Measurements from ENCODE around the gene GCSAM.

Gene GCSAM

DNA sequence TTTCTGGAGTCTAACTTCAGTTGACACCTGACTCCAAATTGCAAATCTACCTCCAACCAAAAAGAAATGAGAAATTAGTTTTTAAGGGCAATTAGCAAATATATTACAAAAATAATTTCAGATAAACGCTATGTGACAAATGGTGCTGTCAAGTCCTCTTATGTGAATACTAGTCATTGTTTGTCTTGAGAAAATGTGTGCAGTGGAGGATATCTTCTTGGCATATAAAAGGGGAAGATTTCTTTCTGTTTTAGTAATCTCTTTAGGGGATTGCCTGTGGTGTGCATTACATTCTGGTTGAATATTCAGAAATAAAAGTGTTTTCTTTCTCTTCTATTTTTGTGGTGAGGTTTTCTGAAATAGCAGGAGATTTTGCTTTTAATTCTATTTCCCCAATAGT lies 3.0 kb upstream of the GCSAM start:
- Mint-ChIP-seq H3K36me3 (no peaks in the 10 kb centered on the region), H3K9me3 (no peaks in the 10 kb centered on the region), H3K4me1 (peaks cover 48 to 69% of the 10 kb centered on the region in 2 donors), H3K4me3 (peak overlapping the region; percentile 19 to 68), H3K27ac (peak overlapping the region; percentile 65), H3K27me3 (no peaks in the 10 kb centered on the region)
- ATAC-seq (replicated peaks) (peak; percentile 50 to 55), DNase-seq (no peak)

DNA sequence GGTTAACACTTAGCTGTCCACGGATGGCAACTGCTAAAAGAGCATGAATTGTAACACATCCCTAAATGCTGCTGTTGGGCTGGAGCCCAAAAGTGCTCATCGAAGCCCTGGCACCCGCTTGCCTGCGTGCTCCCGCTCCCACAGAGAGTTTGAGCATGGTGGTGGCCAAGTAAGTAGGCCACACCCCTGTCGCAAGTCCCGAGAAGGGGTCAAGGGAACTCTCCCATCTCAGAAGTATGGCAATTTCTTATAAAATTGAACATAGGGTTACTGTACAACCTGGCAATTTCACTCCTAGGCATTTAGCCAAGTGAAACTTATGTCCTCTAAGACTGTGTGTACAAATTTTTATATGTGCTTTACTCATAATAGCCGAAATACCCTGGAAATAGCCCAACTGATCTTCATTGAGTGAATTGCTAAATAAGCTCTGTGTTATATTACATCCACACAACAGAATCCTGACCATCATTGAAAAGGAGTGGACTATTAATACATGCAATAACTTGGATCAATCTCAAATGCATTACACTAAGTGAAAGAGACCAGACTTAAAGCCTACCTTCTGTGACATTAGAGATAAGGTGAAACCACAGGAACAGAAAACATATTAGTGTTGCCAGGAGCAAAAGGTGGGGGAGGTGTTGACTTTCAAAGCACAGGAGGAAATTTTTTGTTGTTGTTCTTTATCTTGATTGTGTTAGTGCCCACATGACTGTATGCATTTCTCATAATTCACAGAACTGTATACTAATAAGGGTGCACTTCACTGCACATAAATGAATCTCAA lies 1.5 kb upstream of the GCSAM start:
- DNase-seq (no peak), ATAC-seq (replicated peaks) (peak; percentile 15 to 39)
- H3K9me3 Mint-ChIP-seq: no peaks in the 10 kb centered on the region
- H3K36me3 Mint-ChIP-seq: peaks cover 4 to 5% of the 10 kb centered on the region in 2 donors
- H3K27ac Mint-ChIP-seq: peak overlapping the region; percentile 95
- peak overlapping the region; percentile 1 to 56 for H3K4me3 Mint-ChIP-seq
- no peaks in the 10 kb centered on the region for H3K27me3 Mint-ChIP-seq
- peaks cover 60 to 84% of the 10 kb centered on the region in 2 donors for H3K4me1 Mint-ChIP-seq

DNA sequence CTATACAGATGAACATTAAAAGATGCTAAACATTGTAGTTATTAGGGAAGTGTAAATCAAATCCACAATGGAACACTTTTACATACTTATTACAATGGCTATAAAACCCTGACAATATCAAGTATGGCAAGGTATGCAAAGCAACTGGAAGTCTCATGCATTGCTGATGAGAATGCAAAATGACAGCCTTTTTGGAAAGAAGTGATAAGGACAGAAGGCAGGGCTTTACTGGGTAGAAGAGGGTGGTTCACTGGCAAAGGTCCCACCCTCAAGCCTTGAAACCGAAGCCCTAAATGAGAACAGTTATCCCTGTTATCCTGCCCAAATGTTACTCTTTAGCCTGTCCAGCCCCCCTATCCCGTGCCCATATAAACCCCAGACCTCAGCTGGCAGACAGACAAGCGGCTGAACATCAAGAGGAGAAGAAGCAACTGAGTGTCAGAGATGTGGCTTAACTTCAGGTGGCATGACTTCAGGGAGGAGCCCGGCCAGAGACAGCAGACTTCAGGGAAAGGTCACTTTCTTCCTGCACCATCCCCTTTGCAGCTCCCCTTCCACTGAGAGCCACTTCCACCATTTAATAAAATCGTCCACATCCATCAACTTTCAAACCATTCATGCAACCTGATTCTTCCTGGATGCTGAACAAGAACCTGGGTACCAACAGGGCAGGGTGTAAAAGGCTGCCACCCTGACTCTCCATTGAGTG lies 732 bp upstream of the GCSAM start:
- peak overlapping the region; percentile 88 to 93 for H3K4me3 Mint-ChIP-seq
- DNase-seq (no peak), ATAC-seq (replicated peaks) (no peak)
- peaks cover 68 to 92% of the 10 kb centered on the region in 2 donors for H3K4me1 Mint-ChIP-seq
- H3K9me3 Mint-ChIP-seq: no peaks in the 10 kb centered on the region
- no peaks in the 10 kb centered on the region for H3K27me3 Mint-ChIP-seq
- H3K27ac Mint-ChIP-seq: peak overlapping the region; percentile 95
- peaks cover 4 to 5% of the 10 kb centered on the region in 2 donors for H3K36me3 Mint-ChIP-seq

DNA sequence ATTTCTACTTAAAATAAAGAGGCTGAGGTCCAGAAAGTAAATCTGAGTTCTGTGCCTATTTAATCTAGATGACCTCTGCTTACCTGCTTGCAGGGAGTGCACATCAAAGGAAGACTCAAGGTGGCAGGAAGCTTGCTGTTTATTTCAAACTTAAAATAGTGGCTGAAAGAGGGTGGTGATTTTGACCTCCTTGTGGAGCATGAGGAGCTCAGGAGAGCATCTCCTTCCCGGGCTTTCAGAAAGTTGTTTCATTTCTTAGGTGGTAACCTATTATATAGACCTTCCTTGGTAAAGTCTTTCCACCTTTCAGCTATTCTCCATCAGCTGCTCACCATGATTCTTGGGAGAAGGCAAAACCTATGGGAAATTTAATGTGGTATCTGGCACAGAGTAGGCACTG lies 494 bp downstream of the GCSAM start:
- peak overlapping the region; percentile 95 for H3K27ac Mint-ChIP-seq
- DNase-seq (no peak), ATAC-seq (replicated peaks) (no peak)
- H3K9me3 Mint-ChIP-seq: no peaks in the 10 kb centered on the region
- no peaks in the 10 kb centered on the region for H3K27me3 Mint-ChIP-seq
- peaks cover 73 to 97% of the 10 kb centered on the region in 2 donors for H3K4me1 Mint-ChIP-seq
- peaks cover 4 to 5% of the 10 kb centered on the region in 2 donors for H3K36me3 Mint-ChIP-seq
- peak overlapping the region; percentile 88 to 93 for H3K4me3 Mint-ChIP-seq

DNA sequence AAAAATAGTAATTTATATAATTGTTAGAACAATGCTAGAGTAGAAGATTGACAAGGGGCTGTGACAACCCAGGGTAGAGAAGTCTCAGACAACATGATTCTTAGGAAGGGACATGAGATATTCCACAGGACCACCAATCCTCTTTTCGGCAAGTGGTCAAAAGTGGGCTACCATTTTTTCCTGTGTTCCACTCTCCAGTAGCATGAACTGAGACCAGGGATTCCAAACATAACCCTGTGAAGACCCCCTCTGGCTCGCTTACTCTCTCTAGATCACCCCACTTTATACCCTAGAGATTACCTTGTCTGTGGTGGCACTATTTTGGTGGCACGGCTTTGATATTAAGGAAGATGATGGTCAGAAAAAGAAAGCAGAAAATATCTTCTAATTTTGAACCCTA lies 960 bp downstream of the GCSAM start:
- peak overlapping the region; percentile 88 to 93 for H3K4me3 Mint-ChIP-seq
- peak overlapping the region; percentile 68 for H3K27ac Mint-ChIP-seq
- no peaks in the 10 kb centered on the region for H3K27me3 Mint-ChIP-seq
- ATAC-seq (replicated peaks) (no peak), DNase-seq (no peak)
- peaks cover 4 to 5% of the 10 kb centered on the region in 2 donors for H3K36me3 Mint-ChIP-seq
- H3K4me1 Mint-ChIP-seq: peaks cover 69 to 97% of the 10 kb centered on the region in 2 donors
- H3K9me3 Mint-ChIP-seq: no peaks in the 10 kb centered on the region

DNA sequence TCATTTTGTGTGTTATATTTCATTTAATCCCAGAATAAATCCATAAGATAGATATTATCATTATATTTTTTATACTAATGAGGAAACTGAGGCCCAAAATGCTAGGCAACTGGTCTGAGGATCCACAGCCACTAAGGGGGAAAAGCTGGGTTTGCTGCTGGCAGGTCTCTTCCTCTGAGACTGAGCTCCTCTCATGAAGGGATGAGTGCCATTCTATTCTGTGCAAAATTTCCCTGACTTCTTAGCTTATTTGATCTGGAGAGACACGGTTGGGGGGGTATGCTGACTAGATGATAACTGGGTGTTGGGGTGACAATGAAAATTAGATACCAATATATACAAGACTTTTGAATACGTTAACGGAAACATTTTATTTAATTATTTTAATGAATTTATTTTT lies 1.9 kb downstream of the GCSAM start:
- Mint-ChIP-seq H3K27ac (no peak overlapping the region), H3K27me3 (no peaks in the 10 kb centered on the region), H3K4me3 (peak overlapping the region; percentile 49 to 53), H3K4me1 (peaks cover 68 to 97% of the 10 kb centered on the region in 2 donors), H3K9me3 (no peaks in the 10 kb centered on the region), H3K36me3 (peaks cover 4 to 11% of the 10 kb centered on the region in 2 donors)
- no peak for DNase-seq
- no peak for ATAC-seq (replicated peaks)

DNA sequence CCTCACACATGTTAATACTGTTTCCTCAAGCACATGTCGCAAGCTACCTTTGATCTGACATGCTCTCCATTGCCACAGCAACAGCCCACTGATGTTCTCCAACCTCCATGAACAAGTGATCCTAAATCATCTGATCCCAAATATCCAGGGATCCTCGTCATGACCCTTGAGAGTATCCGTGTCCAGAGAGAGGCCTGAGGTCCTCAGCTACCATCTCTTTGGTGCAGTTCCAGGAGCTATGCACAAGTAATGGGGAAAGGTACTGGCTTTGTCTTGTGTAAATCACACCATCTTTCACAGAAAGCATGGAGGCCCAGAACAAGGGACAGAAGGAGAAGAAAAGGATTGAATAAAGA lies 2.4 kb downstream of the GCSAM start:
- Mint-ChIP-seq H3K36me3 (peaks cover 7 to 14% of the 10 kb centered on the region in 2 donors), H3K4me1 (peaks cover 68 to 97% of the 10 kb centered on the region in 2 donors), H3K4me3 (peak overlapping the region; percentile 22 to 49), H3K27ac (peak overlapping the region; percentile 48), H3K27me3 (no peaks in the 10 kb centered on the region), H3K9me3 (no peaks in the 10 kb centered on the region)
- DNase-seq (no peak), ATAC-seq (replicated peaks) (no peak)

DNA sequence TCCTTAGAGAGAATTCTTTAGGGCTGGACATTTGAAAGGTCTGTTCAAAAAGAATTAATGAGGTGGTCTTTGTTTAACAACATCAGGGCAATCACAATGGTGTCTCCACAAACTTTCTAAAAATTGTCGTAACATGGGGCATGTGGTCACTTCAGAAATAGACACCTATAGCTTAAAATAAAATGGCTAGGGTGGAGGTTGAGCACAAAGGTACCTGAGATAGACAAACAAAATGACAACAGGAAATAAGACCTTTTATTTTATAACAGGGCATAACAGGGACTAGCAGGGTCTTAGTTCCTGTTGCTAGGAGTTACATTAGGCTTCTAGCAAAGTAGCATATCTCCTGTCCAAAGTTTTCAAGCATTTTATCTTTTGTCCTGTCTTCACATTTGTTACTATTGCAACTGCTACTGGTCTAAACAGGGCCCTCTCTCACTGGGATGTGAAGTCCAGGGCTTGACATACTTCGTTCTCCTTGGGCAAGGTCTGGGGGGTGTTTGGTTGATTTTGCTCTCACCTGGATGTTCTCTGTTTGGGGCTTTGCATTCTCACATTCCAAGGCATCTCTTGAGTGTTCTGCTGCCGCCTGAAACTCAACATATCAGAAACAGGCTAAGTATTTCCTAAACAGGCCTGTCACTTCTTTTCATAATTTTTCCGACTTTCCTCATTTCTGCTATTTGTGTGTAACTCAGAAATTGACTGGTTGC lies 3.0 kb downstream of the GCSAM start:
- no peak for DNase-seq

DNA sequence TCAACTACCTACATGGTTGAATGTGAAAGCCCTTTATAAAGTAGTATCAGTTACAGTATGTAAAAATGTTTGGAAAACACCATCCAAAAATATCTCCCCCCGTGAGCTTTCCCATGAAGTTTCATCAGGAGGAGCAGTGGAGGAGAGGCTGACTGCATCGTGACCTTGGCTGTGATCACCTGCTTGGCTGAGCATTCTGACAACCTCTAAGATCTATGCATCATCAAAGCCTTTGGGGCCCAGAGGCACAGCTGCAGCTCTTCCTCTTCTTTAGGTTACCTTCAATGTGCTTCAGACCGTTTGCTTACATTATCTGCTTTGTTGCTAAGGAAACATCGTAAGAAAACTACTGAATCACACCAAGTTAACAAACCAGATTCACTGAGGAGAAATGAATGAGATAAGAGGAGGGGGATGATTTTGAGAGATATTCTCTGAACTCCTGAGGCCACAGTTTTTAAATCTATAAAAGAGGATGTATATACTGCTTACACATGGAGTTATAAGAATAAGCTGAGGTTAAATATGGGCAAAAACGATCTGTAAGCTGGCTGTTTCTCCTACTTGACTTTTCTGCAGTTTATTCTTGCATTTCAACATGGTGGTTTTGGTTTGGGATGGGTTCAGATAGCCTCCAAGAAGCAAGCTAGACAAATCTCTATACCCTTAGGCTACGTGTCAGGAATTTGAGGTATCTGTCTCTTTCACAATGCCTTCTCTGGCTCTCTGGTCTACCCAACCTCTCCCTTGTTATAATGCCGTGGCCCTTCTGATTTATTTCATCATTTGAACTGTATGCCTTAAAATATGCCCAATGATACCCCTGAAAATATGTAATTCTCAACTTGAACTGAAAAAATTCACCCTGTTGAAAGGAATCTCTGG lies 4.0 kb downstream of the GCSAM start:
- no peaks in the 10 kb centered on the region for H3K27me3 Mint-ChIP-seq
- H3K9me3 Mint-ChIP-seq: no peaks in the 10 kb centered on the region
- ATAC-seq (replicated peaks): peak; percentile 71 to 72
- peak overlapping the region; percentile 8 to 19 for H3K4me3 Mint-ChIP-seq
- H3K4me1 Mint-ChIP-seq: peaks cover 66 to 92% of the 10 kb centered on the region in 2 donors
- peak overlapping the region; percentile 63 for H3K27ac Mint-ChIP-seq
- H3K36me3 Mint-ChIP-seq: peaks cover 7 to 25% of the 10 kb centered on the region in 2 donors
- peak; percentile 58 for DNase-seq

More for the DNA sequence above, 3.0 kb downstream of the GCSAM start:
- no peak for ATAC-seq (replicated peaks)
- Mint-ChIP-seq H3K36me3 (peaks cover 7 to 19% of the 10 kb centered on the region in 2 donors), H3K4me3 (peak overlapping the region in 1 of 2 donors; percentile 49), H3K27ac (peak overlapping the region; percentile 63), H3K9me3 (no peaks in the 10 kb centered on the region), H3K27me3 (no peaks in the 10 kb centered on the region), H3K4me1 (peaks cover 71 to 97% of the 10 kb centered on the region in 2 donors)

DNA sequence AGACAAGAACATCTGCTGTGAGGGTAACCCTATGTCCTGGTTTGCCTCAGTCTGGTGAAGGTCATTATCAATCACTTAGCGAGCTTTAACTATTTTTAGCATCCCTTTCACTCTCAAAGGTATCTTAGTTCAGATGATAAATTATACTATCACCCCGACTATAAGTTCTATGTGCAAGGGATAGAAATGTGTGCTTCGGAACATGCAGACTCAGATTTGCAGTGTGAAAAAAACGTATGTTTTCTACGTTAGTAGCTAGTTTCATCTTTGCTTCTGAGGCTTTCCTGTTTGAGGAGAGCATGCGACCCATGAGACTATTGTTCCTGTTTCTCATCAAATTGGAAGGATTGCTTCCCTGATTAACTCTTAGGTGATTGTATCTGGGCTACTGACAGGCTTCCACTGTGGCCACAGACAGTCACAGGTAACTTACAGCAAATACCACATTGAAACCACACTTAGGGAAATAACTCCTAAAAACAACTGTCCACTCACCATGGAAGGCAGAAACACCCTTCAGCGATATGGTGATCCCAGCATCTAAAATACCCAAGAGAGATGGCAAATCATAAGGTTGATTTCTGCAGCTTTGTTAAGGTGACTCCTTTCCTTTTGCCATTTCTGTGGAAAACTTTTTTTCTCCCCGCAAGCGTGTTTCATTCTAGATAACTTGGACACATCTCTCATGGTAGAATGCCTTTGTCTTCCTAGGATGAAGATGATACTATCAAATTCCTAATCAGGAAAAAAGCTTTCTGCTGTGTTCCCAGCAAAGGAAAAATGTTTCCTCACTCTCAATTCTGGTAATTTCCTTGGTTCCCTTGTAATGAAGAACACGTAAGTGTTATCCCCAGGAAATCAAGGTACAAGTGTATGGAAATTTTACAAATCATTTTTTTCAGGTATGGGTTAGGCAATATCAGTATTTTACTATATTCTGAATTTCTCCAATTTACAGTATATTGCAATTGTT lies 5.2 kb downstream of the GCSAM start:
- Mint-ChIP-seq H3K4me3 (peak overlapping the region; percentile 10 to 50), H3K27me3 (no peaks in the 10 kb centered on the region), H3K9me3 (no peaks in the 10 kb centered on the region), H3K4me1 (peaks cover 67 to 92% of the 10 kb centered on the region in 2 donors), H3K36me3 (peaks cover 10 to 34% of the 10 kb centered on the region in 2 donors), H3K27ac (peak overlapping the region; percentile 69)
- ATAC-seq (replicated peaks): peak; percentile 19 to 22
- no peak for DNase-seq

DNA sequence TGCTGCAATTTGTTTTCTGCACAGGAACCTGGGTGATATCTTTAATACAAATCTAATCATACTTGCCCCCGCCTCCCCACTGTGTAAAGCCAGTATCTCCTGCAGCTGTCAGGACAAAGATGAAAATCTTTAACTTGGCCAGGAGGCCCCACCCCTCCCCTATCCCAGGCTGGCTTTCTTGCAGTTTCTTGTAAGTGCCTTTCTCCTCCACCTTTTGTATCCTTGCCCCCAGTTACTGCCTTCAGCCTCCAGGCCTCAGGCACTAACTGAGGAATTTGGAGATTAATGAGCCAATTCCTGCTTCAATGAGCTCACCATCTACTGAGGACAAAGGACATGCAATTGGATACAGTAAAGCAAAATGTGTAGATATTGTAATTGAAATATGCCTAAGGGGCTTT lies 6.5 kb downstream of the GCSAM start:
- ATAC-seq (replicated peaks): no peak
- Mint-ChIP-seq H3K27me3 (no peaks in the 10 kb centered on the region), H3K4me1 (peaks cover 70 to 95% of the 10 kb centered on the region in 2 donors), H3K9me3 (no peaks in the 10 kb centered on the region), H3K27ac (peak overlapping the region; percentile 90), H3K4me3 (peak overlapping the region; percentile 7 to 46), H3K36me3 (peaks cover 10 to 36% of the 10 kb centered on the region in 2 donors)
- DNase-seq: no peak

DNA sequence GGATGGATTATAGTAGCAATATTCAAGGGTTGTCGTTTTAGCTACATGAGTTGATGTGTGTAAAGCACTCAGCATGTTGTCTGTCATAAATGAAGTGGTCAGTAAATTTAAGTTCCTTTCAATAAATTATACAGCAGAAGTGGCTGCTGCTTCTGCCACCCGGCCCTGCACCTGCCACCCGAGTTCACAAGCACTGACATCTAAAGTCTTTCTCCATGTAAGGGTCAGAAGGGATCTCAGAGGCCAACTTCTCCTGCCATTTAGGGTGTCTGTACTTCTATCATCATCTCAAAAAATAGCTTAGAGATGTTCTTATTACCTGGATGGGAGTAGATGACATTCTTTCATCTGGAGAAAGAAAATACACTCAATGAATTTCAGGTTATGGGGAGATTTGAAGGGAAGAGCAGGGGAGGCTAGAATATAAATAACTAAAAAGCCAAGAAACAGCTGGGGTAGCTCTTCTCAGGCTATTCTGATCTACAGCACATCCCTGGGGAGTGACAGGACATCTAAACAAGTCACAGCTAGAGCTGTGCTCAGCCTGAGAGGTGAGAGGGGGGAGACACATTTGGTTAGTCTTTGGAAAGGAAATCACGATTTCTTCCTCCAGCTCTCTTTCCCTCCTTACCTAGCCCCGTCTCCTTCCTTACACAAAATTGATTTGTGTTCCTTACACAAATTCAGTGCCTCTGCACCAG lies 8.0 kb downstream of the GCSAM start:
- peak overlapping the region in 1 of 2 donors; percentile 50 for H3K4me3 Mint-ChIP-seq
- peak overlapping the region; percentile 63 for H3K27ac Mint-ChIP-seq
- no peak for ATAC-seq (replicated peaks)
- peaks cover 6 to 31% of the 10 kb centered on the region in 2 donors for H3K36me3 Mint-ChIP-seq
- no peak for DNase-seq
- H3K9me3 Mint-ChIP-seq: no peaks in the 10 kb centered on the region
- H3K4me1 Mint-ChIP-seq: peaks cover 68 to 94% of the 10 kb centered on the region in 2 donors
- H3K27me3 Mint-ChIP-seq: no peaks in the 10 kb centered on the region
